Activated naive CD8-positive, alpha-beta T cell treated with anti-CD3 and anti-CD28 coated beads, Interleukin-2, amount 10 ng/mL, durations not matched to agents 7 days and 5 days (primary cell): ENCODE results near the gene KLK12. TPM values are rescaled to one million over a fixed set of nuclear protein-coding genes. Genes with fewer than 3 reads are reported as not detected.
"Not testable (repeated sequence)": the region's sequence is repeated elsewhere in the genome, so short reads cannot be mapped to it uniquely, and the experiment has no call there.

Source experiments
- ATAC-seq: fragments of 150-1000 bp; cut with Tn5 transposase; one replicate; pipeline ENCODE4 v1.10.0; 2021; ENCODE audit warnings: low read depth, moderate library complexity
- POLR2A ChIA-PET: fragments of 350-600 bp; sonication (Branson Sonifier 250); formaldehyde crosslinking; loops from one replicate; lab custom pipeline; 2021; ENCODE audit warnings: antibody characterized with exemption; lab: Charles Lee
- DNase-seq: peaks from one replicate; pipeline ENCODE4 v3.0.0; 2021
- H3K27ac Mint-ChIP-seq: one replicate; pipeline ENCODE4 v1.8.0; 2022; ENCODE audit warnings: mild to moderate bottlenecking, mixed read lengths
- H3K27me3 Mint-ChIP-seq: one replicate; pipeline ENCODE4 v1.8.0; 2022; ENCODE audit warnings: mild to moderate bottlenecking, moderate library complexity, mixed read lengths
- H3K36me3 Mint-ChIP-seq: one replicate; pipeline ENCODE4 v1.8.0; 2021; ENCODE audit warnings: mild to moderate bottlenecking, mixed read lengths
- H3K4me1 Mint-ChIP-seq: one replicate; pipeline ENCODE4 v1.8.0; 2021; ENCODE audit warnings: mixed read lengths
- H3K4me3 Mint-ChIP-seq: one replicate; pipeline ENCODE4 v1.8.0; 2022; ENCODE audit warnings: mild to moderate bottlenecking, moderate library complexity, mixed read lengths
- H3K9me3 Mint-ChIP-seq: one replicate; pipeline ENCODE4 v1.8.0; 2021; ENCODE audit warnings: mixed read lengths
- total RNA-seq, 2 experiments: library from RNA; stranded (reverse); gene quantifications; one replicate each; pipeline ENCODE4 v1.2.3, GENCODE V29; 2021

Gene KLK12
- total RNA-seq, 2 experiments from 2014 or later = not detected

DNA sequence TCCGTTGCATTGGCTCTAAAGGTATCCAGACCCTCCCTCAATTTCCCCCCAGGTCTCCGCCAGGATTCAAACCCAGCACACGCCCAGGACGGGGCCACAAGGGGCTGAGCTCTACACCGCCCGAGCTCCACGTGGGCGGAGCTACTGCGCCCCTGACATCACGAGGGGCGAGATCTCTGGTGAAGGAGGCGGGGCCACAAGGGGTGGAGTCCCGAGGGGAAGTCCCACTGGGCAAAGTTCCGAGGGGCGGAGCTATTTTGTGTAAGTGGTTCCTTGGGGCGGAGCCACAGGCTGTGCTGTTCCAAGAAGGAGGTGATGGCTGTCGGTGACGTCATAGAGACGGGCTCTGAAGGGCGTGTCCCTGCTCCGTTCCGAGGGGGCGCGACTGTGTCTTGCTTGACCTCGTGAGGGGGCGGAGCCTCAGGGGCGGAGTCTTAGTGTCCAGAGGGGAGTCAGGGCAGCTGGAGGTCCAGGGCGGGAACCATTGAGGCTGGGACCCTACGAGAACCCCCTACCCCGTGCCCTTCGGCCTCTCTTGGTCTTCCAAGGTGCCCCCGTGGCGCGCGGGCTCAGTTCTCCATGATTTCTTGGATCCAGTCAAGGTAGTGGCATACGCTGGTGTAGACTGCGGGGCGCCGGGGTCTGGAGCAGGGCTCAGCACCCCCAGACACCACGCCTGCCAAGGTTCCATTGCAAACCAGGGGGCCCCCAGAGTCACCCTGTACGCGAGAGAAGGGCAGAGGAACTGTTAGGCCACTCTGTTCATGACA is 32.1 kb downstream of the KLK12 start:
- POLR2A ChIA-PET = no interaction called here
- no peaks in the 10 kb centered on the region for H3K4me1 Mint-ChIP-seq
- peaks cover 16% of the 10 kb centered on the region for H3K27me3 Mint-ChIP-seq
- H3K36me3 Mint-ChIP-seq = no peaks in the 10 kb centered on the region
- no peak overlapping the region for H3K27ac Mint-ChIP-seq
- DNase-seq (no peak), ATAC-seq (peak; percentile 30)
- no peak overlapping the region for H3K4me3 Mint-ChIP-seq
- no peaks in the 10 kb centered on the region for H3K9me3 Mint-ChIP-seq

DNA sequence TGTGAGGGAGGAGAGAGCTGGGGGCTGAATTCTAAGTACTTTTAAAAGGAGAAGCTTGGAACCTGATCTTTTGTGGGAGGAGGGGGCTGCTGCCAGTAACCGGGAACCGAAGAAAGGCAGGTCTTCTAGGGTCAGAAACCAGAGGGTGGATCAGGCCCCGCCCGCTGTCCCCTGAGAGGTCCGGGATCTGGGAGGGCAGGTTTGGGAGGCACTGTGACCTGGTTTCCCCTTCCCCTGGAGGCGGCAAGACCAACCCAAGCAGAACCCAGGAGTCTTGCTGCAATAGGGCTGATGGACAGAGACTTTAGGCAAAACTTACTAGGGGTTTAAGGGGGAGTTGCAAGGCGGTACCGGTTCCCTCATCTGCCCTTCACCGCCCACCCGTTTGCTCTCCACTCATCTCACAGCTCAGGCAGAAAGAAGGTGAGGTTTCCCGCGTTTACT is 32.7 kb downstream of the KLK12 start:
- Mint-ChIP-seq H3K27ac (no peak overlapping the region), H3K36me3 (no peaks in the 10 kb centered on the region), H3K4me1 (no peaks in the 10 kb centered on the region), H3K9me3 (no peaks in the 10 kb centered on the region), H3K27me3 (peaks cover 16% of the 10 kb centered on the region), H3K4me3 (no peak overlapping the region)
- ATAC-seq (no peak), DNase-seq (no peak)
- POLR2A ChIA-PET = no interaction called here

DNA sequence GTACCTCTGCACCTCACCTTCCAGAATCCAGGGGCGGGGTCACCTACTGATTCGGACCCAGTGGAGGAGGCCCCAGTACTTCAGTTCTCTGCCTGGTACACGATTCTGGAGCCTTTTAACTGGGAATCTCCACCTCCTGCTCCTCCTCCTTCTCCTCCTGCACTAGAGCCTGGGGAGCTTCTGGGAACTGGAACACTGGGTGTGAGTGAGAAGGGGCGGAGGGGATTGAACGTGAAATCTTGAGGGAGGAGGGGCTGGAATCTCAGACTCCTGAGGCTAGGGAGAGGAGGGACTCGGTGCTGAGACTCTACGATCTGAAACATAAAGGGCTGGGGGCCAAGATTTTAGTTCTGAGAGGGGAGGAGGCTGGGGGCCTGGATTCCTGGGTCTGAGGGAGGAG is 33.3 kb downstream of the KLK12 start, which contains the start of gene KLK8:
Gene KLK8, minus strand, starts transcription at position 90 of the 400 bp plus-strand sequence. CDS start 437 bp downstream, outside the sequence.
- H3K27ac Mint-ChIP-seq = no peak within 1 kb of the TSS
- H3K4me3 Mint-ChIP-seq = no peak within 1 kb of the TSS
- POLR2A ChIA-PET = no interaction called here
- H3K9me3 Mint-ChIP-seq = no peaks in the 10 kb centered on the region
- no peaks in the 10 kb centered on the region for H3K36me3 Mint-ChIP-seq
- DNase-seq = no peak
- peaks cover 16% of the 10 kb centered on the region for H3K27me3 Mint-ChIP-seq
- no peaks in the 10 kb centered on the region for H3K4me1 Mint-ChIP-seq
- no peak for ATAC-seq

DNA sequence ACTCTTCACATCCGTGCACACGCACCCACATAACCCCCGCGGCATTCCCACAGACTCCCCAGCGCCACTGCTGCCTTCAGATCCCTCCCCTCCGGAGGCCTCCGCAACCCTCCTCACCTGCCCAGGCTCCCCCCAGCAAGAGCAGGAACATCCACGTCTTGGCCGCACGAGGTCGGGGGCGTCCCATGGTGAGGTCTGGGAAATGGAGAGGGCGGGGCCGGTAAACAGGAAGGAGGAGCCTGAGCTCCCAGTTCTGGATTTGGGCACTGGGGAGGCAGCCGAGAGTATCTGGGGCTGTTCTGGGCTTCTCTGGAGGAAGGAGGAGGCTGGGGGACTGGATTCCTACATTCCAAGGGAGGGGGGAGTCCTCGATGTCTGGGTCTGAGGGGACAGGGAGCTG is 33.8 kb downstream of the KLK12 start:
- Mint-ChIP-seq H3K4me1 (no peaks in the 10 kb centered on the region), H3K27ac (no peak overlapping the region), H3K36me3 (no peaks in the 10 kb centered on the region), H3K27me3 (peaks cover 16% of the 10 kb centered on the region), H3K4me3 (no peak overlapping the region), H3K9me3 (no peaks in the 10 kb centered on the region)
- POLR2A ChIA-PET = no interaction called here
- no peak for DNase-seq
- no peak for ATAC-seq

DNA sequence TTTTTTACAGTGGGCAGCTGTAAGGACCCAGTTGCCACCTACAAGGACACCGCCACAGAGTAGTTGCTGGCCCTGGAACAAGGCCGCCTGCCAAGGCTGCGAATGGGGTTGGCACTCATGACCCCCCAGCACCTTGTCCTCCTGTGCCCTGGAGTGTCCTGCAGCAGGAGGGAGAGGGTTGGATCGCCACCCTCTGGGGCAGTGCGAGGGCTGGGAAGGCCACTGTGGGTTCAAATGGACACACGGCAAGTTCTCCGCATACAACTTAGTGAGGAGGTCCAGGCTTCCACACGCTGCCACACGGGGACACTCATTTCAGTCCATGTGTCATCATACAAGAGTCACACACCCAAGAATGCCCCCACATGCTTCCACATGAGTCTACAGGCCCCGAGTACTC is 34.4 kb downstream of the KLK12 start:
- Mint-ChIP-seq H3K27ac (no peak overlapping the region), H3K27me3 (peaks cover 16% of the 10 kb centered on the region), H3K36me3 (no peaks in the 10 kb centered on the region), H3K9me3 (no peaks in the 10 kb centered on the region), H3K4me3 (no peak overlapping the region), H3K4me1 (no peaks in the 10 kb centered on the region)
- no peak for ATAC-seq
- DNase-seq = no peak
- POLR2A ChIA-PET = no interaction called here

DNA sequence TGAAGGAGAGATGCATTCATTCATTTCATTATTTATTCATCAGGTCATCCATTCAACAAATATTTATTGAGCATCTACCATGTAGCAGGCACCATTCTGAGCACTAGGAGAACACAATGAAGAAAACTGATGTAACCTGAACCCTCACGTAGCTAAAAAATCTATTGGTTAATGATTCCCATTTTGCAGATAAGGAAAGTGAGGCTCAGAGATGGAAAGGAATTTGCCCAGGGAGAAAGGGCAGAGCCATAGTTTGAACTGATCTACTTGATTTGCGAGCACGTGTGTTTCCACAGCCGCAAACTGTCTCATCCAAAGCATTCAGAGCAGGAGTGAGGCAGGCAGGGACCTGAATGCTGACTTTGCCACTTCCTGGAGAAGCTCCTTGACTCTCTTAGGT is 36.1 kb downstream of the KLK12 start:
- ATAC-seq = no peak
- DNase-seq = no peak
- H3K27ac Mint-ChIP-seq = no peak overlapping the region
- POLR2A ChIA-PET = no interaction called here
- no peaks in the 10 kb centered on the region for H3K4me1 Mint-ChIP-seq
- H3K4me3 Mint-ChIP-seq = no peak overlapping the region
- H3K27me3 Mint-ChIP-seq = peaks cover 16% of the 10 kb centered on the region
- H3K36me3 Mint-ChIP-seq = no peaks in the 10 kb centered on the region
- no peaks in the 10 kb centered on the region for H3K9me3 Mint-ChIP-seq

DNA sequence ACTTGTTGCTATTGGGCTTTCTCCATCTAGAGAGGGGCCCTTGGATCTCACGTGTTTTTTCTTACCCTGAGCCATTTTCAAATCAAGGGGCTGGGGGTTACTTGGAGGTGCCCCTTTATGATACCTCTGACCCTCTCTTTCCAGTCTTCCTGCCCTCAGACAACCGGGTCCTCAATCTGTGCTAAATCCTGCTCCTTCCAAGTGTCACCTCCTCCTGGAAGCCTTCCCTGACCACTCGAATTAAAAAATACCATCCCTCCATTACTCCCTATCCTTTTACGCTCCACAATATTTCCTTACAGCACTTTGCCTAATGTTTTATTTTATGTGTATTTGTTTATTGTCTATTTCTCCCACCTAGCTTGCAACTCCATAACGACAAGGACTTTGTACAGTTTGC is 36.7 kb downstream of the KLK12 start:
- no peaks in the 10 kb centered on the region for H3K36me3 Mint-ChIP-seq
- DNase-seq (no peak), ATAC-seq (no peak)
- POLR2A ChIA-PET = no interaction called here
- H3K9me3 Mint-ChIP-seq = no peaks in the 10 kb centered on the region
- H3K4me1 Mint-ChIP-seq = no peaks in the 10 kb centered on the region
- H3K4me3 Mint-ChIP-seq = no peak overlapping the region
- H3K27ac Mint-ChIP-seq = no peak overlapping the region
- peaks cover 16% of the 10 kb centered on the region for H3K27me3 Mint-ChIP-seq

DNA sequence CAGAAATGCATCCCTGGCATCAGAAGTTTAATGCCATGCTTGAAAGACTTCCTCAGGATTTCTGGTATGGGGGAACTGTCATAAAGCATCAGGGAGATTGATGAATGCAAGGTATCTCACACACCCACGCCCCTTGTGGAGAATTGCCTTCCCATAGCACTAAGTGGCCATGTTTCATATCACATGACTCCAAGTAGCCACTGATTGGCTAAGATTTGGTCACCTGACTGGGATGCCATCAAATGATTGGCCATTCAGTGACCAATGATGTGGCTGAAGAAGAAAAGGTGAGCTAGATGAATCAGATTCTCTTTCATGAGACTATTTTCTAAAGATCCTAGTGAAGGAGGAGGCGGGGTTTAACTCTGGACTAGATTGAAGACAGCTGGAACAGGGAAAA is 40.7 kb downstream of the KLK12 start:
- Mint-ChIP-seq H3K4me1 (no peaks in the 10 kb centered on the region), H3K27me3 (peaks cover 4% of the 10 kb centered on the region), H3K36me3 (no peaks in the 10 kb centered on the region), H3K9me3 (no peaks in the 10 kb centered on the region), H3K27ac (no peak overlapping the region), H3K4me3 (no peak overlapping the region)
- DNase-seq (no peak), ATAC-seq (no peak)
- POLR2A ChIA-PET = no interaction called here

DNA sequence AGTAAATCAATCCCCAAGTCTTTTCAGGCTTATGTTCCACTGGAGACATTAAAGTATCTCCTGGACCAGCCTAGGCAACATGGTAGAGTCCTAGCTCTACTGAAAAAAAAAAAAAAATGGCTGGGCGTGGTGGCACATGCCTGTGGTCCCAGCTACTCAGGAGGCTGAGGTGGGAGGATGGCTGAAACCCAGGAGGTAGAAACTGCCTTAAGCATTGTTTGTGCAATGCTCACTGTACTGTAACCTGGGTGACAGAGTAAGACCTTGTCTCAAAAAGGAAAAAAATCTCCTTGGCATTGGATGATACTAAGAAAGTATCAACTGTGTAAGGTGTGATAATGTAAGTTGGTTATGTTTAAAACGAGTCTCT is 42.2 kb downstream of the KLK12 start:
- Mint-ChIP-seq H3K36me3 (no peaks in the 10 kb centered on the region), H3K4me3 (no peak overlapping the region), H3K9me3 (no peaks in the 10 kb centered on the region), H3K27ac (no peak overlapping the region), H3K4me1 (no peaks in the 10 kb centered on the region), H3K27me3 (peaks cover 8% of the 10 kb centered on the region)
- POLR2A ChIA-PET = no interaction called here
- DNase-seq (no peak), ATAC-seq (no peak)

DNA sequence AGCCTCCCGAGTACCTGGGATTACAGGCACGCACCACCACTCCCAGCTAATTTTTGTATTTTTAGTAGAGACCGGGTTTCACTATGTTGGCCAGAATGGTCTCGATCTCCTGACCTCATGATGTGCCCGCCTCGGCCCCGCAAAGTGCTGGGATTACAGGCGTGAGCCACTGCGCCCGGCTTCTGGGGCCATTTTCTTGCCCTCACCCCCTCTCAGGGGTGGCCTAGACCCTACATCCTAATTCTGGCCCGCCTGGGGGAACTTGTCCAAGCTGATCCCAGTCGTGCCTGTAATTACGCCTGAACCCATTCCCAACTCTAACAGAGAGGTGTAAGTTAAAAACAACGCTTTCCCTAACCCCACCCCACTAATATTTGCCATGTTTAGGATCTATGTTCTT is 50.4 kb downstream of the KLK12 start:
- H3K36me3 Mint-ChIP-seq, DNase-seq, H3K9me3 Mint-ChIP-seq, ATAC-seq, H3K27ac Mint-ChIP-seq, H3K4me3 Mint-ChIP-seq, H3K4me1 Mint-ChIP-seq, POLR2A ChIA-PET: not testable (repeated sequence)
- peaks cover 43% of the 10 kb centered on the region for H3K27me3 Mint-ChIP-seq

DNA sequence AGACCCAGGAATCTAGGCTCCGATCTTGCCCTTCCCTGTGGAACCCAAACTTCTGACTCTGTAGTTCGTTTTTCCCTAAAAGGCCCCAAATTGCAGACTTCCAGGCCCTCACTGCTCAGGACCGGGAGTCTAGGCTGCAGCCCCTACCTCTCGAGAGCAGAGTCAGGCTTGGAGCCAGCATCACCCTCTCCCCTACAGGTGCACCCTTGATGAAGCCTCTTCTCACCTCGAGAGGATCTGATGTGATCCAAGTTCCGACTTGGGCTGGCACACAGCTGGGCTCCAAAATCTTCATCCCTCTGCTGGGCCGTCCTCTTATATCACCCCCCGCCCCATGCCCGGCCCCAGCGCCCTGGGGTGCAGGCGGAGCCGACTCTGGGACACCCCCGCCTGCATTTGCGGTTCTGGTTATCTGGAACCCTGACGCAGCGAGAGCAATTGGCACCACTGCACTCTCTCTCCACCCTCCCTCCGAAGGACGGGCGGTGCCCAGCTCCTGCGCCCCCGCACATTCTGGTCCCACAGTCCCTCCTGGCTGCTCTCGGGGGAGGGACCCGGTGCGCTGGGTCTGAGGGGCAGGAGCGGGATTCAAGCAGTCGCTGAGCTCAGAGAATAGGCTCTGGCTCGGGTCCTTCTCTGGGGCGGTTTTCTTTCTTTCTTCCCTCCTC is 51.0 kb downstream of the KLK12 start, which contains the start of gene KLK7:
Gene KLK7, minus strand, starts transcription at position 293 of the 668 bp plus-strand sequence. CDS start 1,518 bp downstream, outside the sequence.
- POLR2A ChIA-PET = no interaction called here
- no peak within 1 kb of the TSS for H3K27ac Mint-ChIP-seq
- H3K4me1 Mint-ChIP-seq = no peaks in the 10 kb centered on the region
- H3K9me3 Mint-ChIP-seq = no peaks in the 10 kb centered on the region
- H3K27me3 Mint-ChIP-seq = peaks cover 40% of the 10 kb centered on the region
- ATAC-seq = no peak
- DNase-seq = no peak
- no peak within 1 kb of the TSS for H3K4me3 Mint-ChIP-seq
- H3K36me3 Mint-ChIP-seq = no peaks in the 10 kb centered on the region

DNA sequence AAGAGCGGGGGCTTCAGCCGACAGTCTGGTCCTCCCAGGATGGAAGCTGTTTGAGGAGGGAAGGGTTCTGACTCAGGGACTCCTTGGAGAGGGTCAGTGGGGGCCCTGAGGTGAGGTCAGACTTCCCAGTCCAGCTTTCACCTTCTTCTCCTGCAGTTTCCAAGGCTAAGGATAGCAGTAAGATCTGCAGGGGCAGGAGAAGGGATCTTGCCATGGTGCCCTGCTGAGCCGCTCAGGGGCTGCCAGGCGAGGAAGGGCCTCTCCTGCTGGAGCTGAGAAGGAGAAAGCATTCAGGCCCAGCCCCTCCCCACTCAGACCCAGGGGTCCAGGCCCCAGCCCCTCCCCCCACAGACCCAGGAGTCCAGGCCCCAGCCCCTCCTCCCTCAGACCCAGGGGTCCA is 52.6 kb downstream of the KLK12 start:
- Mint-ChIP-seq H3K36me3 (no peaks in the 10 kb centered on the region), H3K27ac (no peak overlapping the region), H3K9me3 (no peaks in the 10 kb centered on the region), H3K4me1 (no peaks in the 10 kb centered on the region), H3K4me3 (no peak overlapping the region), H3K27me3 (peaks cover 38% of the 10 kb centered on the region)
- ATAC-seq (no peak), DNase-seq (no peak)
- POLR2A ChIA-PET = no interaction called here

DNA sequence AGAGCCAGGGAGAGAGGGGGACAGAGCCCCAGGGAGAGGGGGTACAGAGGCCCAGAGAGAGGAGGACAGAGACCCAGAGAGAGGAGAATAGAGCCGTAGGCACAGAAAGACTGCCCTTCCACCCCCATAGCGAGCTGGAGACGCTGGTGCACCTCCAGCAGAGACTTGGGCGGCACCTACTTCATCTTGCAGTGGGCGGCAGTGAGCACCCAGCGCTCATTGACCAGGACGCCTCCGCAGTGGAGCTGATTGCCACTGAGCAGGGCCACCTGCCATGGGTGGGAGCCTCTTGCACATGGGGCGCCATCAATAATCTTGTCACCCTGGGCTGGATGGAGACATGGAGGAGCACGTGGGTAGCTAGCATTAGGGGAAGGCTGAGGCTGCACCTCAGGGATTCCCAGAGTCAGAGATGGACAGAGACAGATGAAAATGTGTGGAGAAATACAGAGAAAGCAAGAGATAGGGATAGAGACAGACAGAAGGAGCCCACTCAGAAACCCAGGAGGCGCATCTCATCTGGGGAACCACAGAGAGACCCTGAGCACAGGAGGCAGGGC is 53.1 kb downstream of the KLK12 start:
- H3K9me3 Mint-ChIP-seq = no peaks in the 10 kb centered on the region
- POLR2A ChIA-PET = no interaction called here
- ATAC-seq (no peak), DNase-seq (no peak)
- H3K27ac Mint-ChIP-seq = no peak overlapping the region
- H3K36me3 Mint-ChIP-seq = no peaks in the 10 kb centered on the region
- no peak overlapping the region for H3K4me3 Mint-ChIP-seq
- peaks cover 38% of the 10 kb centered on the region for H3K27me3 Mint-ChIP-seq
- no peaks in the 10 kb centered on the region for H3K4me1 Mint-ChIP-seq

DNA sequence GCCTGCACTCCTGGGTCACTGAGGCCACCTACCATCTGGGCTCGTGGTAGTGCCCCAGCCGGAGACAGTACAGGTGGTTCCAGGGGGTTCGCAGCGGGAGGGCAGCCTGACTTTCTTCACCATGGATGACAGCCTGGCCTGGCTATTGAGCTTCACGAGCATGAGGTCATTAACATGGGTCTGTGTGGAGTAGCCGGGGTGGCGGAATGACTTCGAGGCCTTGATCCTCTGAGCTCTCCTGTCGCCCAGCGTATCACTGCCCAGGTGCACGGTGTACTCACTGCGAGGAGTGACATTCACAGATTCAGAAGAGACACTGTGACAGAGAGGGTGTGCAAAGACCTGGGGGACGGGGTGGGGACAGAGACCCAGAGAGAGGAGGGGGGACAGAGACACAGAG is 54.6 kb downstream of the KLK12 start:
- ATAC-seq (no peak), DNase-seq (no peak)
- H3K27me3 Mint-ChIP-seq = peaks cover 35% of the 10 kb centered on the region
- H3K36me3 Mint-ChIP-seq = no peaks in the 10 kb centered on the region
- H3K4me3 Mint-ChIP-seq = no peak overlapping the region
- no peak overlapping the region for H3K27ac Mint-ChIP-seq
- no peaks in the 10 kb centered on the region for H3K9me3 Mint-ChIP-seq
- no peaks in the 10 kb centered on the region for H3K4me1 Mint-ChIP-seq
- POLR2A ChIA-PET = no interaction called here
